K562 (cell line): Measurements from ENCODE around the gene CNOT11. TPM values are rescaled to one million over a fixed set of nuclear protein-coding genes. Genes with fewer than 3 reads are reported as not detected.

Experiments
- ARHGAP35 ChIP-seq: fragments of 450-650 bp; IDR thresholded peaks from 2 replicates; pipeline ENCODE4 v1.6.1; 2018; ENCODE audit not compliant: partially characterized antibody
- ARID1B ChIP-seq: fragments of 450-650 bp; IDR thresholded peaks from 2 replicates; pipeline ENCODE4 v1.6.1; 2016; ENCODE audit warnings: antibody characterized with exemption, mild to moderate bottlenecking, inconsistent platforms
- CBFA2T3 ChIP-seq: fragments of 450-650 bp; IDR thresholded peaks from 2 replicates; pipeline ENCODE4 v1.6.1; 2017
- EHMT2 ChIP-seq: fragments of 450-650 bp; IDR thresholded peaks from 2 replicates; pipeline ENCODE4 v1.6.1; 2018; ENCODE audit warnings: antibody characterized with exemption
- EP300 ChIP-seq: IDR thresholded peaks from 2 replicates; pipeline ENCODE4 v1.6.1; 2012; ENCODE audit warnings: low read length, improper control_type of control experiment
- HIVEP1 ChIP-seq: fragments of 250-450 bp; sonication (Bioruptor Pico); IDR thresholded peaks from 2 replicates; pipeline ENCODE4 v1.4.0; 2020; ENCODE audit warnings: mild to moderate bottlenecking
- HOMEZ ChIP-seq: fragments of 250-450 bp; sonication (Bioruptor Pico); IDR thresholded peaks from 2 replicates; pipeline ENCODE4 v1.4.0; 2020; ENCODE audit warnings: mild to moderate bottlenecking, moderate library complexity
- L3MBTL2 ChIP-seq: fragments of 450-650 bp; IDR thresholded peaks from 2 replicates; pipeline ENCODE4 v1.6.1; 2016; ENCODE audit warnings: mild to moderate bottlenecking, moderate library complexity
- MLLT1 ChIP-seq, 2 experiments: fragments of 450-650 bp; IDR thresholded peaks; 2 replicates each; pipeline ENCODE4 v1.6.1; 2016
- NR4A1 ChIP-seq, 2 experiments: fragments of 250-450 bp in 1 of 2; fragments of 450-650 bp in 1 of 2; sonication (Bioruptor Pico) in 1 of 2; IDR thresholded peaks; 2 replicates each; pipeline versions ENCODE4 v1.4.0 to v1.6.1; 2016 to 2020; ENCODE audit warnings: mild to moderate bottlenecking in 2 of 2, missing compliant biosample characterization in 1 of 2, missing genetic modification characterization in 1 of 2, moderate library complexity in 1 of 2
- POLR2A ChIP-seq: fragments of 450-650 bp; conservative IDR thresholded peaks from 2 replicates; pipeline ENCODE4 v1.6.1; 2016
- POLR2G ChIP-seq: fragments of 200-400 bp; formaldehyde crosslinking; IDR thresholded peaks from 2 replicates; pipeline ENCODE4 v1.6.1; 2017; ENCODE audit warnings: low read depth, mild to moderate bottlenecking, antibody characterized with exemption, low read length, moderate library complexity
- PRPF4 ChIP-seq: fragments of 200-400 bp; formaldehyde crosslinking; IDR thresholded peaks from one replicate; pipeline ENCODE4 v1.6.1; 2017; ENCODE audit warnings: low read length, low read depth, mild to moderate bottlenecking; ENCODE audit not compliant: insufficient read depth, poor library complexity, severe bottlenecking
- RCOR1 ChIP-seq, 2 experiments: IDR thresholded peaks; 2 replicates each; pipeline ENCODE4 v1.6.1; 2012; ENCODE audit warnings: low read depth in 2 of 2, low read length in 2 of 2, borderline replicate concordance in 1 of 2, improper control_type of control experiment in 1 of 2
- SMAD4 ChIP-seq: fragments of 250-450 bp; sonication (Bioruptor Pico); conservative IDR thresholded peaks from 2 replicates; pipeline ENCODE4 v1.8.0; 2021; ENCODE audit warnings: inconsistent platforms, mild to moderate bottlenecking, moderate library complexity
- SMARCA4 ChIP-seq: fragments of 450-650 bp; IDR thresholded peaks from 2 replicates; pipeline ENCODE4 v1.6.1; 2016
- TAL1 ChIP-seq: fragments of 450-650 bp; IDR thresholded peaks from 2 replicates; pipeline ENCODE4 v1.6.1; 2016; ENCODE audit warnings: mild to moderate bottlenecking
- TARDBP ChIP-seq: fragments of 450-650 bp; IDR thresholded peaks from 2 replicates; pipeline ENCODE4 v1.6.1; 2016
- TCF3 ChIP-seq: sonication (generic); formaldehyde crosslinking; IDR thresholded peaks from 2 replicates; pipeline ENCODE4 v1.4.0; 2020; ENCODE audit warnings: mild to moderate bottlenecking, missing genetic modification reagents
- VEZF1 ChIP-seq: fragments of 200-800 bp; sonication (Bioruptor generic); IDR thresholded peaks from 2 replicates; pipeline ENCODE4 v1.6.1; 2017; ENCODE audit warnings: missing genetic modification characterization, missing compliant biosample characterization
- ZBTB2 ChIP-seq: fragments of 450-650 bp; IDR thresholded peaks from 2 replicates; pipeline ENCODE4 v1.6.1; 2016; ENCODE audit warnings: antibody characterized with exemption
- ZNF121 ChIP-seq: sonication (generic); formaldehyde crosslinking; conservative IDR thresholded peaks from 2 replicates; pipeline ENCODE4 v1.8.0; 2022; ENCODE audit warnings: missing genetic modification reagents
- ZNF444 ChIP-seq: fragments of 250-450 bp; sonication (Bioruptor Pico); IDR thresholded peaks from 2 replicates; pipeline ENCODE4 v1.4.0; 2020; ENCODE audit warnings: mild to moderate bottlenecking, moderate library complexity
- ZNF785 ChIP-seq: fragments of 250-450 bp; sonication (Bioruptor Pico); IDR thresholded peaks from 2 replicates; pipeline ENCODE4 v1.4.0; 2020; ENCODE audit warnings: mild to moderate bottlenecking
- polyA plus RNA-seq, 8 experiments: library from polyadenylated mRNA; depleted of rRNA in 4 of 8; stranded (reverse) in 5 of 8; unstranded in 3 of 8; fragments of >200 nt; fragmentation: Nextera tagmentation in 2 of 8; fragmentation: Illumina TruSeq in 1 of 8; extraction: Ambion mirVana in 2 of 8; extraction: Trizol in 1 of 8; gene quantifications; 2 replicates each; pipeline versions ENCODE4 v1.2.1 to v1.2.3, GENCODE V29; 2011 to 2014; ENCODE audit warnings: inconsistent platforms in 1 of 8, missing spikeins in 1 of 8
- total RNA-seq, 7 experiments: library from RNA; depleted of rRNA in 6 of 7; stranded (reverse); fragments of >200 nt in 6 of 7; fragmentation: Illumina TruSeq in 2 of 7; extraction: Trizol in 2 of 7; gene quantifications; 2 replicates each; pipeline versions ENCODE4 v1.2.1 to v1.2.3, GENCODE V29; 2011 to 2021; ENCODE audit warnings: low replicate concordance in 1 of 7

Gene CNOT11
- total and polyA plus RNA-seq, 9 of the 15 experiments (the other 6 are each of a cell fraction or from before 2014, with no cell fraction given): 12.7 to 163 (median 64.2) TPM

- no peak for TF ChIP-seq HOMEZ (CRISPR knock-in tag)
- TF ChIP-seq ZNF121 (CRISPR knock-in tag): no peak
- TF ChIP-seq NR4A1 (CRISPR knock-in tag; IDR thresholded peaks at IDR 0.05): no peak
- TF ChIP-seq NR4A1 (tag; IDR thresholded peaks at IDR 0.05): no peak
- no peak for TF ChIP-seq ZBTB2
- TF ChIP-seq EHMT2: 0 out of 2 replicates have a peak, but pooled peaks have one; percentile 2
- TF ChIP-seq ARHGAP35: no peak
- peak; percentile 79 for TF ChIP-seq CBFA2T3
- 0 out of 2 replicates have a peak, but pooled peaks have one; percentile 33 for TF ChIP-seq SMAD4 (CRISPR knock-in tag)
- no peak for TF ChIP-seq ZNF785 (CRISPR knock-in tag)
- TF ChIP-seq POLR2A: peak; percentile 43
- peak; percentile 72 for TF ChIP-seq ARID1B
- TF ChIP-seq PRPF4: no peak
- 0 out of 4 replicates have a peak, but pooled peaks of 1 of the 2 experiments have one; percentile 17 for TF ChIP-seq RCOR1 (IDR thresholded peaks at IDR 0.05; ENCODE audit: borderline replicate concordance in 1 of 2, low read depth in 2 of 2, low read length in 2 of 2)
- TF ChIP-seq TAL1: peak; percentile 40
- no peak for TF ChIP-seq POLR2G
- TF ChIP-seq TCF3: peak; percentile 48
- TF ChIP-seq HIVEP1: no peak
- TF ChIP-seq SMARCA4: no peak
- TF ChIP-seq MLLT1 (IDR thresholded peaks at IDR 0.05): no peak
- TF ChIP-seq EP300: peak; percentile 38; the same call in 1 of the 2 replicates
- TF ChIP-seq L3MBTL2: peak; percentile 75
- no peak for TF ChIP-seq TARDBP
- no peak for TF ChIP-seq ZNF444 (CRISPR knock-in tag)
- no peak for TF ChIP-seq VEZF1 (CRISPR knock-in tag)
These were observed 20.6 kb upstream of the CNOT11 start (continued) for GRCh38 chr2:101231937-101232730.
